Measurements from ENCODE around the gene HAUS2.

DNA sequence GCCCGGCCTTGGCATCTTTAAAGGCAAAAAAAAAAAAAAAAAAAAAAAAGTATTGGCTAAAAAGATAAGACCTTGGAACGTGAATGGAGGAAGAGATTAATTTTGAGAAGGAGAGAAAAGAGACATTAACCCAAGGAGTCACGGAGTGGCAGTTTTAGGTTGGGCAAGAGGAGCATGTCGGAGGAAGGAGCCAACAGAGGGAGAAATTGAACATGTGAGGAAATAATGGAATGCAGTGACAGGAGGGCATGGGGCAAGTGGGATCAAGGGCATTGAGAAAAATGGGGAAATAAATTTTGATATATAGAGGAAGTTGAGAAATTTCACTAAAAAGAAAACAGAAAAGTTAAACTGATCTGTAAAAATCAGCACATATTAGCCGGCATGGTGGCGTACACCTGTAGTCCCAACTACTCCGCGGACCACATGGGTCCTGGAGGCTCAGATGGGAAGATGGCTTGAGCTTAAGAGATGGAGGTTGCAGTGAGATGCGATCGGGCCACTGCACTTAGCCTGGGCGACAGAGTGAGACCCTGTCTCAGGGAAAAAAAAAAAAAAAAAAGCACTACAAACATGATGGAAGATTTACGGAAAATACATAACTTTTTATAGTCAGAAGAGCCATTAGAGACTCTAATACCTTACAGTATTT, 1.2 kb downstream of the HAUS2 start:
- TF ChIP-seq, protein P1, sequence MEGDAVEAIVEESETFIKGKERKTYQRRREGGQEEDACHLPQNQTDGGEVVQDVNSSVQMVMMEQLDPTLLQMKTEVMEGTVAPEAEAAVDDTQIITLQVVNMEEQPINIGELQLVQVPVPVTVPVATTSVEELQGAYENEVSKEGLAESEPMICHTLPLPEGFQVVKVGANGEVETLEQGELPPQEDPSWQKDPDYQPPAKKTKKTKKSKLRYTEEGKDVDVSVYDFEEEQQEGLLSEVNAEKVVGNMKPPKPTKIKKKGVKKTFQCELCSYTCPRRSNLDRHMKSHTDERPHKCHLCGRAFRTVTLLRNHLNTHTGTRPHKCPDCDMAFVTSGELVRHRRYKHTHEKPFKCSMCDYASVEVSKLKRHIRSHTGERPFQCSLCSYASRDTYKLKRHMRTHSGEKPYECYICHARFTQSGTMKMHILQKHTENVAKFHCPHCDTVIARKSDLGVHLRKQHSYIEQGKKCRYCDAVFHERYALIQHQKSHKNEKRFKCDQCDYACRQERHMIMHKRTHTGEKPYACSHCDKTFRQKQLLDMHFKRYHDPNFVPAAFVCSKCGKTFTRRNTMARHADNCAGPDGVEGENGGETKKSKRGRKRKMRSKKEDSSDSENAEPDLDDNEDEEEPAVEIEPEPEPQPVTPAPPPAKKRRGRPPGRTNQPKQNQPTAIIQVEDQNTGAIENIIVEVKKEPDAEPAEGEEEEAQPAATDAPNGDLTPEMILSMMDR (IDR thresholded peaks at IDR 0.05; ENCODE audit: low read depth, low read length) = no peak
- TF ChIP-seq, protein P2, sequence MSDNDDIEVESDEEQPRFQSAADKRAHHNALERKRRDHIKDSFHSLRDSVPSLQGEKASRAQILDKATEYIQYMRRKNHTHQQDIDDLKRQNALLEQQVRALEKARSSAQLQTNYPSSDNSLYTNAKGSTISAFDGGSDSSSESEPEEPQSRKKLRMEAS (IDR thresholded peaks at IDR 0.05; ENCODE audit: low read depth, low read length) = no peak; the same call in 1 of the 2 replicates

Data from NB4 (cell line).